CD4-positive, alpha-beta T cell (primary cell): Measurements from ENCODE around the gene NRXN2. TPM values are rescaled to one million over a fixed set of nuclear protein-coding genes. Genes with fewer than 3 reads are reported as not detected.

Experiments used
- ATAC-seq: fragments of 200-7000 bp; cut with Tn5 transposase; one replicate; pipeline ENCODE4 v1.10.0; 2022; ENCODE audit warnings: mild to moderate bottlenecking; ENCODE audit not compliant: poor library complexity
- CTCF ChIA-PET: fragments of 350-600 bp; sonication (Branson Sonifier 250); formaldehyde crosslinking; loops from one replicate; lab custom pipeline; 2021; ENCODE audit warnings: antibody characterized with exemption, inconsistent platforms; lab: Charles Lee
- POLR2A ChIA-PET: fragments of 350-600 bp; sonication (Branson Sonifier 250); formaldehyde crosslinking; loops from one replicate; lab custom pipeline; 2021; ENCODE audit warnings: antibody characterized with exemption, inconsistent platforms; lab: Charles Lee
- DNase-seq, 14 experiments: peaks; one replicate each; pipeline ENCODE4 v3.0.0-alpha.2; 2013 to 2020; ENCODE audit warnings: mixed read lengths in 2 of 14
- H3K27ac ChIP-seq, 2 donors: one replicate each; pipeline versions ENCODE4 v1.5.1 to v1.7.0; 2013; ENCODE audit warnings: low read length in 2 of 2, low read depth in 1 of 2, mild to moderate bottlenecking in 1 of 2
- H3K27me3 ChIP-seq, 2 experiments: 1 replicate in 1 of 2; 2 replicates in 1 of 2; pipeline versions ENCODE4 v1.6.1 to v1.7.0; 2013; ENCODE audit warnings: low read length in 2 of 2, control low read depth in 1 of 2, mild to moderate bottlenecking in 1 of 2, moderate library complexity in 1 of 2; ENCODE audit not compliant: insufficient read depth in 2 of 2, control insufficient read depth in 1 of 2
- H3K36me3 ChIP-seq: one replicate; pipeline ENCODE4 v1.6.1; 2013; ENCODE audit warnings: low read length, control low read depth; ENCODE audit not compliant: insufficient read depth
- H3K4me1 ChIP-seq: one replicate; pipeline ENCODE4 v1.6.1; 2013; ENCODE audit warnings: low read length, control low read depth; ENCODE audit not compliant: insufficient read depth
- H3K4me3 ChIP-seq: one replicate; pipeline ENCODE4 v1.5.1; 2013; ENCODE audit warnings: mild to moderate bottlenecking, low read length, moderate library complexity
- H3K9me3 ChIP-seq, 2 experiments: 1 replicate in 1 of 2; 2 replicates in 1 of 2; pipeline versions ENCODE4 v1.6.1 to v1.7.0; 2013; ENCODE audit warnings: low read length in 2 of 2, mild to moderate bottlenecking in 2 of 2, control low read depth in 1 of 2, moderate library complexity in 1 of 2; ENCODE audit not compliant: control insufficient read depth in 1 of 2, insufficient read depth in 1 of 2
- H3K27ac Mint-ChIP-seq: one replicate; pipeline ENCODE4 v1.8.0; 2020; ENCODE audit warnings: mixed read lengths
- H3K27me3 Mint-ChIP-seq: one replicate; pipeline ENCODE4 v1.8.0; 2021; ENCODE audit warnings: mixed read lengths
- H3K36me3 Mint-ChIP-seq: one replicate; pipeline ENCODE4 v1.8.0; 2021; ENCODE audit warnings: low read depth, mixed read lengths
- H3K4me1 Mint-ChIP-seq: one replicate; pipeline ENCODE4 v1.8.0; 2021; ENCODE audit warnings: low read depth, mixed read lengths
- H3K4me3 Mint-ChIP-seq: one replicate; pipeline ENCODE4 v1.8.0; 2020; ENCODE audit warnings: mild to moderate bottlenecking, mixed read lengths
- H3K9me3 Mint-ChIP-seq: one replicate; pipeline ENCODE4 v1.8.0; 2020; ENCODE audit warnings: mixed read lengths
- intact Hi-C, 2 experiments: fragments of 100-400 bp; cut with DNase I in 1 of 2; cut with micrococcal nuclease in 1 of 2; formaldehyde crosslinking; loops; one replicate each; pipeline versions ENCODE4 v1.15.1 to v1.9.0; 2023 to 2025; cut with DNase I, micrococcal nuclease
- total RNA-seq, 174 experiments: library from RNA in 2 of 174; stranded (reverse) in 2 of 174; gene quantifications; one replicate each; pipeline ENCODE4 v1.2.3 and lab custom pipeline; 2021 to 2026
- TF ChIP-seq, protein P1 (sequence below): fragments of 200-600 bp; IDR thresholded peaks from one replicate; pipeline ENCODE4 v1.8.0; 2022; ENCODE audit warnings: antibody characterized with exemption, mild to moderate bottlenecking

Gene NRXN2
- total RNA-seq, 2 experiments from 2014 or later: 0.05 to 0.31 TPM

DNA sequence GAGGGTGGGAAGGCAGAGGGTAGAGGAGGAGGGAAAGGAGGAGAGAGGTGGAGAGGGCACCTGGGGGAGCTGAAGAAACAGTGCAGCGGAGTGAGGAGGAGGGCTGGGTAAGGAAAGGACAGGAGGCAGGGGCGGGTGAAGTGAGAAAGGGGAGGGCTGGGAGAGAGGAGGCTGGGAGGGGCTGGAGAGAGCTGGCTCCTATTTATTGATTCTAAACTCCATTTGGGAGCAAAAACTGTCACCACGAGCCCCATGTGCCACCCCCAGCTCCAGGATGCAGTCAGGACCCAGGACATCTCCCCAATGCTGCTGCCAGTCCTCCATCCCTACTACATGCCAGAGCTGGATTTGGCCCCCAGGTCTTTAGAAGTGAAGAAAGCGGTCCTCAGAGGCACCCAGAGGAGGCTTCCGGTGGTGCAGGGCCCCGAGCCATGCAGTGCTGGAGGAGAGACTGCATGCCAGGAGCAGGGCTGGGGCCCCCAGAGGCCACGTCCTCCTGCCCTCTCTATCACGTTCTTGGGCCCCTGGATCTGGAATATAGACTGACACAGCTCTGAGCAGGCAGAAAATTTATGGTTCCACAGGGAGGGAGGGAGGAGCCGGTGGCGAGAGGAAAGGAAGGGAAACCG is 78.2 kb downstream of the NRXN2 start:
- TF ChIP-seq, protein P1, sequence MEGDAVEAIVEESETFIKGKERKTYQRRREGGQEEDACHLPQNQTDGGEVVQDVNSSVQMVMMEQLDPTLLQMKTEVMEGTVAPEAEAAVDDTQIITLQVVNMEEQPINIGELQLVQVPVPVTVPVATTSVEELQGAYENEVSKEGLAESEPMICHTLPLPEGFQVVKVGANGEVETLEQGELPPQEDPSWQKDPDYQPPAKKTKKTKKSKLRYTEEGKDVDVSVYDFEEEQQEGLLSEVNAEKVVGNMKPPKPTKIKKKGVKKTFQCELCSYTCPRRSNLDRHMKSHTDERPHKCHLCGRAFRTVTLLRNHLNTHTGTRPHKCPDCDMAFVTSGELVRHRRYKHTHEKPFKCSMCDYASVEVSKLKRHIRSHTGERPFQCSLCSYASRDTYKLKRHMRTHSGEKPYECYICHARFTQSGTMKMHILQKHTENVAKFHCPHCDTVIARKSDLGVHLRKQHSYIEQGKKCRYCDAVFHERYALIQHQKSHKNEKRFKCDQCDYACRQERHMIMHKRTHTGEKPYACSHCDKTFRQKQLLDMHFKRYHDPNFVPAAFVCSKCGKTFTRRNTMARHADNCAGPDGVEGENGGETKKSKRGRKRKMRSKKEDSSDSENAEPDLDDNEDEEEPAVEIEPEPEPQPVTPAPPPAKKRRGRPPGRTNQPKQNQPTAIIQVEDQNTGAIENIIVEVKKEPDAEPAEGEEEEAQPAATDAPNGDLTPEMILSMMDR: no peak
- H3K4me3 ChIP-seq: no peak overlapping the region
- H3K4me1 ChIP-seq: peaks cover 4% of the 10 kb centered on the region
- ATAC-seq (no peak), DNase-seq (no peak)
- POLR2A ChIA-PET: no interaction called here
- intact Hi-C loops: no loop called here
- no peaks in the 10 kb centered on the region for H3K36me3 Mint-ChIP-seq
- no peaks in the 10 kb centered on the region for H3K9me3 ChIP-seq
- peaks cover 44% of the 10 kb centered on the region for H3K27me3 Mint-ChIP-seq
- H3K27ac ChIP-seq: no peak overlapping the region
- CTCF ChIA-PET: no interaction called here
- H3K4me1 Mint-ChIP-seq: peaks cover 4% of the 10 kb centered on the region
- no peak overlapping the region for H3K4me3 Mint-ChIP-seq
- H3K36me3 ChIP-seq: no peaks in the 10 kb centered on the region
- H3K9me3 Mint-ChIP-seq: no peaks in the 10 kb centered on the region
- H3K27ac Mint-ChIP-seq: no peak overlapping the region
- H3K27me3 ChIP-seq: peaks cover 38 to 65% of the 10 kb centered on the region in 2 experiments

DNA sequence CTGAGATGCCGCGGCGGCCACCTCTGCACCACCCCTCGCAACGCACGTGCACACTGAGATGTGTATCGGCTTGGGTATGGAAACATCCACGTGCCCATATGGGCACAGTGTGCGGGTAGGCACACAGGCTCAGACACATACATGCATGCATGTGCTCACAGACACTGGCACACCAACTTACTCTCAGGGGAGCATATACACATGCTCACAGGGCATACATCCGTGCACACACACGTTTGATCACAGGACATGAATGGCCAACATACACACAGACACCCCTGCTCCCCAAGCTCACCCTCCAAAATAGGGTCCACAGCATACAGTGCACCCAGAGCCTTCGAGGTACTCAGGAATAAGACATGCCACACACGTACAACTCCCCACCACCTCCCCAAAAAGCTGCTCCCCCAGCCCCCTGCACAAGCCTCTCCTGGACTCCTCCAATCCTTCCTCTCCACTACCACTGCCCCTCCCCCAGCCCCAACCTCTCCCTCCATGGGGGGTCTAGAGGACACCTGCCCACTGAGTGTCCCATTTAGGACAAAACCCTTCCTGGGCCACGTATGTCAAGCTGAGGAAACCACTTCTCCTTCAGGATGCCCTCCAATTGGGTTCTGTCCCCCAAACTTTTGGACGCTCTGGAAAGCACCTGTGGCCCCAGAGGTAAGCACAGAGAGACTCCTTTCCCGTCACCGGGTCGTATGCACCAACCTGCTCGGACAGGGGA is 78.9 kb downstream of the NRXN2 start:
- intact Hi-C loops: no loop called here
- Histone ChIP-seq H3K27ac (no peak overlapping the region), H3K36me3 (no peaks in the 10 kb centered on the region), H3K27me3 (peaks cover 42 to 72% of the 10 kb centered on the region in 2 experiments), H3K4me1 (peaks cover 4% of the 10 kb centered on the region), H3K9me3 (no peaks in the 10 kb centered on the region), H3K4me3 (no peak overlapping the region)
- Mint-ChIP-seq H3K9me3 (no peaks in the 10 kb centered on the region), H3K27me3 (peaks cover 40% of the 10 kb centered on the region), H3K4me1 (peaks cover 4% of the 10 kb centered on the region), H3K27ac (no peak overlapping the region), H3K4me3 (peak overlapping the region; percentile 30), H3K36me3 (no peaks in the 10 kb centered on the region)
- ATAC-seq (no peak), DNase-seq (no peak)
- TF ChIP-seq, protein P1: no peak
- ChIA-PET POLR2A (no interaction called here), CTCF (no interaction called here)

DNA sequence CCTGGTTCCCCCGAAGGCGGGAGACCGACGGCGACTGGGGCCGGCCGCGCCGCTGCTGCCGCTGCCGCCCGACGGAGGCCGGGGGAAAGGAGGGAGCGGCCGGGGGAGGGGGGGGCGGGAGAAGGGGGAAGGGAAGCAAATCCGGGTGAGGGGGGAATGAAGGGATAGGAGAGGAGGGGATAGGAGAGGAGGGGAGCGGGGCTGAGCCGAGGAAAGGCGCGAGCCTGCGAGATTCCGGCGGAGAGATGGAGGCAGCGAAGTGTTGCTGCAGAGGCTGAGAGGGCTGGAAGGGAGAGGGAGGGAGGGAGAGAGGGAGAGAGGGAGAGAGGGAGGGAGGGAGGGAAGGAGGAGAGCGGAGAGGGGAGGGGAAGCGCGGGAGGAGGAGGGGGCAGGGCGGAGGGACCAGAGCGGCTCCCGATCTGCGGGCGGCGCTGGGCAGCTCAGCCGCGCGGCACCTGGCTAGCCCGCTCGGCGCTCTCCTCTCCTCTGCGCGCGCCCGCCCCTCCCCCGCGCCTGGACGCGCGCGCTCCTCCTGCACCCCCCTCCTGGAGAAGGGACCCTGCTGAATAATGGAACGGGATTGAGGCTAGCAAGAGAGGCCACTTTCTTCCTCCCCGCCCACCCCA is 79.6 kb downstream of the NRXN2 start:
- intact Hi-C loops: no loop called here
- Histone ChIP-seq H3K9me3 (no peaks in the 10 kb centered on the region), H3K4me1 (peaks cover 4% of the 10 kb centered on the region), H3K4me3 (no peak overlapping the region), H3K27ac (no peak overlapping the region), H3K27me3 (peaks cover 47 to 77% of the 10 kb centered on the region in 2 experiments), H3K36me3 (no peaks in the 10 kb centered on the region)
- TF ChIP-seq, protein P1: no peak
- Mint-ChIP-seq H3K27ac (no peak overlapping the region), H3K36me3 (no peaks in the 10 kb centered on the region), H3K4me3 (no peak overlapping the region), H3K4me1 (peaks cover 4% of the 10 kb centered on the region), H3K9me3 (no peaks in the 10 kb centered on the region), H3K27me3 (peaks cover 40% of the 10 kb centered on the region)
- POLR2A ChIA-PET: no interaction called here
- ATAC-seq: no peak
- CTCF ChIA-PET: no interaction called here
- no peak for DNase-seq
